HG02678 (cell line): ENCODE results near the gene CDKN2B.
"Not testable (repeated sequence)": the region's sequence is repeated elsewhere in the genome, so short reads cannot be mapped to it uniquely, and the experiment has no call there.

Experiments used
- ATAC-seq: cut with Tn5 transposase; IDR thresholded peaks from one replicate; pipeline ENCODE4 v1.9.1; 2021; ENCODE audit warnings: mild to moderate bottlenecking, moderate library complexity; ENCODE audit not compliant: unreplicated experiment

The CDKN2B gene, protein sequence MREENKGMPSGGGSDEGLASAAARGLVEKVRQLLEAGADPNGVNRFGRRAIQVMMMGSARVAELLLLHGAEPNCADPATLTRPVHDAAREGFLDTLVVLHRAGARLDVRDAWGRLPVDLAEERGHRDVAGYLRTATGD

DNA sequence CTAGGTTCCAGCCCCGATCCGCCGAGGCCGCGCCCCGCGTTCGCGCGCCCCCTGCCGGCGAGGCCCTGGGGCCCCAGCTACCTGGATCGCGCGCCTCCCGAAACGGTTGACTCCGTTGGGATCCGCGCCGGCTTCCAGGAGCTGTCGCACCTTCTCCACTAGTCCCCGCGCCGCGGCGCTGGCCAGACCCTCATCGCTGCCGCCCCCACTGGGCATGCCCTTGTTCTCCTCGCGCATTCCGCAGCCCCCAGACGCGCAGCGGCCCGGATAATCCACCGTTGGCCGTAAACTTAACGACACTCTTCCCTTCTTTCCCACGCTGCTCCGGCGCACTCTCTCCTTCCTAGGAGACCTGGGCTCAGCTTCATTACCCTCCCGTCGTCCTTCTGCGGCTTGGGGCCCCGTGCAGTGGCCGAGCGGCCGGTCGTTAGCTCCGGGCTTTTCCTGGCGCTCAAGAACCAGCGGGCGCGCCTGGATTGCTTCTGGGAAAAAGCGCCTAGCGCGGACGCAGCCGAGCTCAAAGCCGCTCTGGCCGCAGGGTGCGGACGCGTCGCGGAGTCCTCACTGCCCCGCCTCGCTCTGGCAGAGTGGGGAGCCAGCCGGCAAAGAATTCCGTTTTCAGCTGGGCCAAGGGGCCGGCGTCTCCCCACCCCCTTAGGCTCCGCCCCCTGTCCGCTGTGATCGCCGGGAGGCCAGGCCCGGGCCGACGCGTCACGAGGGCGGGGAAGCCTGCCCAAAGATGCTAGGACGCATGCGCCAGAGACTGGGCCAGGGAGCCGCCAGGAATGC is at the start of gene CDKN2B:
Gene CDKN2B, minus strand, starts transcription at position 589 of the 789 bp plus-strand sequence. Its CDS starts 352 bp downstream, at position 237.
- peak; percentile 93 for ATAC-seq

DNA sequence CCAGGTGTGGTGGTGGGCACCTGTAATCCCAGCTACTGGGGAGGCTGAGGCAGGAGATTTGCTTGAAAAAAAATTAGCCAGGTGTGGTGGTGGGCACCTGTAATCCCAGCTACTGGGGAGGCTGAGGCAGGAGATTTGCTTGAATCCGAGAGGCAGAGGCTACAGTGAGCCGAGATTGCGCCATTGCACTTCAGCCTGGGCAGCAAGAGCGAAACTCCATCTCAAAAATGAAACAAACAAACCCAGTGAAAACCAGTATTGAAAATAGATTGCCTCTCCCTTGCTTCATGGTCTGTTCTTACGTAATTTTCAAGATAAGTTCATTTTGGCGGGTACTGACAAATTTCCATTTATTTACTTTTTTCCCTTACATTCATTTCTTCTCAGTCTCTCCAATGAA is 48.9 kb upstream of the CDKN2B start:
- not testable (repeated sequence) for ATAC-seq

DNA sequence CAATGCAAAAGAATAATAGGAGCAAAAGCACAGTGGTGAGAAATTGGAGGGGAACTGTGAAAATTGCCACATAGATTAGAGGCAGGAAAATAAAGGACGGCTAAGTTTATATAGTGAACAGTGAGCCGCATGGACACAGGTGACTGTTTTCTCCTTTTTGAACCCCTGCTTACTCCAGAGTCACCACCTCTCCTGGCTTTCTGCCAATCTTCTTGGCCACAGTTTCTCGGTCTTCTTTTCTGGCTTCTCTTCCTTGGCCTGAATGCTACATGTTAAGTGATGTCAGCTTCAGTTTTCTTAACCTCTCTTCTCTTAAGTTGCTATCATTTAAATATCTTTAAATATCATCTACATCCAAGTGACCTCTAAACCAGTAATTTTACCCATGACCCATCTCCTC is 47.3 kb upstream of the CDKN2B start:
- ATAC-seq = no peak

DNA sequence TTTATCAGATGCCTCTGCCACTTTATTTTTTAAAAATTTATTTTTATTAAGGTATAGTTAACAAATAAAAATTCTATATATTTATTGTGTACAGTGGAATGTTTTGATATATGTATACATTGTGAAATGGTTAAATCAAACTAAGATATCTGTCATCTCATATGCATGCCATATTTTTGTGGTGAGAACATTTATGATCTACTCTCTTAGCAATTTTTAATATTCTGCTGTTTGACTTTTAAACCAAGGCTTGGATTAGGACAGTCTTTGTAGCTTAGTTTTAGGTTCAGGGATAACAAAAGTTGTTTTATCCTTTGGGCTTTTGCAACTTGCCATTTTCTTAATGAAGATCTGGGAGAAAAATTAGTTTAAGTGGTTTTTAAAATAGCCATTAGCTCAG is 46.0 kb upstream of the CDKN2B start:
- ATAC-seq = no peak

DNA sequence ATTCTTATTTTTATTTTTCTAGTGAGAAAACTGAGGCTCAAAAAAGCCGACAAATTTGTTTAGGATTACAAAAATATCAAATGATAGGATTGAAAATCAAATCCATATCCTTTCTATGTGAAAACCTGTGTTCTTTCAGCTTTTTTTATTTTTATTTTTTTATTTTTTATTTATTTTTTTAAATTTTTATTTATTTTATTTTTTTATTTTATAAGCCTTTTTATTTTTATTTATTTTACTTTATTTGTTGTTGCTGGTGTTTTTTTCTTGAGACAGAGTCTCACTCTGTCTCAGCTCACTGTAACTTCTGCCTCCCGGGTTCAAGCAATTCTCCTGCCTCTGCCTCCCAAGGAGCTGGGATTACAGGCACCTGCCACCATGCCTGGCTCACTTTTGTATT is 45.4 kb upstream of the CDKN2B start:
- ATAC-seq = no peak

DNA sequence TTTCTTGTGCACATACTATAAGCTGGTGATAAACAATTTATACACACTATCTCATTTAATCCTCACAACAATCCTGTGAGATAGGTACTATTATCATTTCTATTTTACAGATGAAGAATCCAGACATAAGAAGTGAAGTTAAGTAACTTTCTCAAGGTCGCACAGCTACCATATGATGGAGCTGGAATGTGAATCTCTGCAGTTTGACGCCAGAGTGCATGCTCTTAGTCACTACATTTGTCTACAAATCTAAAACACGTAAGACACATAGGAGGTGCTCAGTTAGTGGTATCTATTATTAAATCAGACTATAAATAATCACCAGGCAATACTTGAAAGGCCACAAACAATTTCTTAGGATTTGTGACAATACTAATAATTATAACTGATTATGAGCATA is 45.0 kb upstream of the CDKN2B start:
- ATAC-seq = no peak

DNA sequence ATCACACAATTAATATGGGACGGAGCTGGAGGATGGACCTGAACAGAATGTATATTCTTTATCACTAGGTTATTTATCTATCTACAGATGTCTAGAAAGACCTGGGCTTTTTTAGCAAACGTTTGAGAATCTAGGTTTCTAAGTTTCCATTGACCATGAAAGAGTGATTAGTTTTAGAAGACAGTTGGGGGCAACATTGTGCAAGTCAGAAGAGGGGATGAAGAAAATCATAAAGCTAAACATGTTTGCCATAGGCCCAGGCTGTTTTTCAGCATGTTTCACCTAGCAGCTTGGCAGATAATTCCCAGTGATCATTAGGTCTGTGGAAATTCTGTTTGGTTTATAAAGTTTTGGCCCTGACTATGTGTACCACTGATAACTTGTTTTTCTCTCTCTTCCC is 44.1 kb upstream of the CDKN2B start:
- ATAC-seq = no peak

DNA sequence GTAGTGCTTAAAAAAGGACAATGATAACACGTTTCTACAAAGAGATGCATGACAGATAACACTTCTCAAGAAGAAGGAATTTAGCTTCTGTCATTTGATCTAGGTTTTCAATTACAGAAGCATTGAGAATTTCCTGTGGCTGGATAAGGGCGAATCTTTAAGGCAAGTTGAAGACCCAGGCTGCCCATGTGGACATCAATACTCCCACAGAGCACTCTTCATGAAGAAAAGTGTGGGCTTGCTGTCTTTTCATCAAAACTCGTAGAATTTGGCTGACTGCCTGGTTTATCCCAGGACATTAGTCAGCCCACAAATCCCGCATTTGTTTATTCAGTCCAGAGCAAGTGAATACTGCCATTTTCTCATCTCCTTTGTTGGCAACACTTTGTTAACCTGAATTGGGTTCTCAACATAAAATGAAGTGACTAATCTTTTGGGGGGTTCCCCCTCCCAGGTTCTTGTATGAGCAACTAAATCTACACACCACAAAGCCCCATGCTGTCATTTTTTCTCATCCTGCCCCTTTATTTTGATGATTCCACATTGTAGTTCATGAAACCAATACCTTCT is 43.4 kb upstream of the CDKN2B start:
- no peak for ATAC-seq

DNA sequence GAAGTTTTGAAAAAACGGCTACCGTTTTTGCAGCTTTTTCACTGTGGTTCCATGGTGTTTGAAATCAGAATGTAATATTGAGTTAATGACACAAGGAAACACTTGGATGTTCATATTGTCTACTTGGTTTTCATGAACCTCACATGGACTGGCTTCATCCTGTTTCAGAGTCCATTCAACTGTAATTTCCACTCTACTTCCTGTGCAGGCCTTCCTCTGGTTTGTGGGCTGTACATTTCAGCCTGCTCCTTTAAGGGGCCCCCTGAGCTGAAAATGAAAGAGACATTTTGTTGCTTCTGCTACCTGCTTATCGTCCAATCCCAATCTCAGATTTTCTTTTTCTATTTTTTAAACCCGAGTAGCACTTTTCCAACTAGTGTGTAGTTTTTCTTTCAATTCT is 41.8 kb upstream of the CDKN2B start:
- peak; percentile 88 for ATAC-seq

DNA sequence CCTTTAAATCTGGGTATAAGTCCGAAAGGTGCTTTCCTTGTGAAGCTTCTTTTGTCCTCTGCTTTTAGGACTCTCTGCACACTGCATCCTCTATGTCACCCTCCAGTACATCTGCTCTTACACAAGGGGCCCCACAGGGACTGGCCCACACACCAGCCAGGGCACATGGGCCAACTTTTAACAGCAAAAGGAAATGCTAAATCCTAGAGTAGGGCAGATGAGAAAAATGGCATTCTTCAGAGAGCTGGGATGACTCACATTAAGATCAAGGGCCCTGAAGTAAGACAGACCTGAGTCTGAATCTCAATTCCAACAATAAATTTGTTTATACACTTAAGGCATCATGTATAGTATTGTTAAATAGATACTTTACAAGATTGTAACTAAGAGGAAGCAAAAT is 40.3 kb upstream of the CDKN2B start:
- no peak for ATAC-seq

DNA sequence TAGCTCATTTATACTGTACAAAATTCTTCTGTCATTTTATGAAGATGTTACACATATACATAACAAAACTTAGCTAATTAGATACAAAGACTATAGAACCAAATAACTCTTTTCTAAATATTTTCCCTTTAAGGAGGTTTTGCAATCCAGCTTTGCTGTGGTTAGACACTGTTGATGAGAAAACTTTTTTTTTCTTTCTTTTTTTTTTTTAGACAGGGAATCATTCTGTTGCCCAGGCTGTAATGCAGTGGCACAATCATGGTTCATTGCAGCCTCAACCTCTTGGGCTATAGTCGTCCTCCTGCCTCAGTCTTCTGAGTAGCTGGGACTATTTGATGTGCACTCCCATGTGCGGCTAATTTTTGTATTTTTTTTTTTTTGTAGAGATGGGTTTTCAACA is 38.5 kb upstream of the CDKN2B start:
- ATAC-seq = no peak

DNA sequence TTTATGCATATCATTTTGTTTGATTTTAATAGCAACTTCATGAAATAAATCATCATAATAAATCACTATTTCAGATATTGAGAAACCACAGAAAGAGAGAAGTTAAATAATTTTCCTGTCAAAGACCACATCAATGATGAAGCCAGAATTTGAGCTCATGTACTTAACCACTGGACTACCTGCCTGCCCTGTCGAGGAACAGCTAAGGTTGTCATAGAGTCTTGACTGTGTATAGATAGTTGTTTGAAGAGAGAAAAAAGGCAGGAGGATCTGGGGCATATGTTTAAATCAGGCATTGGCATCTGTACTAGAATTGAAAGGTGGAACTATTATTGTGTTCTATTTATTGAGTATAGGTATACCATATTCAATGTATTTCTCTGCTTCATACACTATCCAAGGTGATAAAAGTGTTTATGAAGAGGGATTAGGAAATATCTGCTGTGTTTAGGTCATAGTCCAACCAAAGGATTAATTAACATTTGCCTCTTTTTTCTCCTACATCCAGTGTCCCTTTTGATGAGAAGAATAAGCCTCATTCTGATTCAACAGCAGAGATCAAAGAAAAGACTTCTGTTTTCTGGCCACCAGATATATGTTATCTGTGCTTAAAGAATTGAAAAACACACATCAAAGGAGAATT is 37.3 kb upstream of the CDKN2B start:
- no peak for ATAC-seq

DNA sequence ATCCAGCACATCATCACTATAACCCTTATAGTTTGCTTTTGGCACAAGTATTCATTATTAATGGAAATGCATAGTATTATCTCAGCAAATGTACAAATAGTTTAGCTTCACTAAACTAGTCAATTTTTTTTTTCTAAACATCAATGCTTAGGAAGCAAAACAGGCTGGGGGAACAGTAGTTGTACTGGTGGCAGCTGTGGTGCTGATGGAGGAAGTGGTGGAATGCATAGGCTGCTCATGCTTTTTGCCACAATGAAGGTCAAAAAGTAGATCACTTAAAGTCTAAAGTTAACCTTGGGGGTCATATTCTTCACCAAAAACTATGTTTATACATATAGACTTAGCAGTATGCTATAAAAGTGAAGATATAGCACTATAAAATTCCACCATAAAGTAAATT is 36.3 kb upstream of the CDKN2B start:
- ATAC-seq = no peak

DNA sequence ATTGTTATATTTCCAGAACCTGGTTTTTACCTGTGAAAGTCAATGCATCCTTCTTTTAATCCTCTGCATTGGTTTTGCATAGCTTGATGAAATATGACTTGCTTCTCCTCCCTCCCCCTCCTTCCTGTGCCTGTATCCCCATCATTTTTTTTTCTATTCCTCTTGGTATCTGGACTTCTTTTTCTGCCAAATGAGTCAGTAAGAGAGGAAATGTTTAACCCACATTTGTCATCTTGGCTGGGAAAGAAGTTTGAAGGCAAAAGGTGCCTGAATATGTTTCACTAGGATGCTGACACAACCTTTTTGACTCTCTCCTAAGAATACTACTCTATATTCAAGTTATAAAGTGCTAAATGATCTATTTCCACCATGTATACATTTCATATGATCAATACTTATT is 35.5 kb upstream of the CDKN2B start:
- ATAC-seq = no peak

DNA sequence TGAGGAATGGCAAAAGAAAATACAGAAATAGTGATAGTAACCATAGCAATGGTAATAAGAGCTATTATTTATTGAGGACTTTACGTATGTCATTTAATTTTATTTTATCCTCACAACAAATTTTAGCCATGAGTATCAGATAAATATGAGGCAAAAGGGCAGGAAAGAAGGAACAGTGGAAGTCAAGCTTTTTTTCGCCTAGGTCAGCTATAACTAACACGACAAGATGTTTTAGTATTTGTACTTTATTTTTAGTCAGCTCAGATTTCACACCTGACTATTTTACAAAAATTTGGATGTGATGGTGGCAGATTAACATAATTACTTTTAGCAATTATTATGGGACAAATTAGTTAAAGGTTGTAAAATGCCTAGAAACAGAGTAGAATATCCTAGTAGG is 34.8 kb upstream of the CDKN2B start:
- no peak for ATAC-seq

DNA sequence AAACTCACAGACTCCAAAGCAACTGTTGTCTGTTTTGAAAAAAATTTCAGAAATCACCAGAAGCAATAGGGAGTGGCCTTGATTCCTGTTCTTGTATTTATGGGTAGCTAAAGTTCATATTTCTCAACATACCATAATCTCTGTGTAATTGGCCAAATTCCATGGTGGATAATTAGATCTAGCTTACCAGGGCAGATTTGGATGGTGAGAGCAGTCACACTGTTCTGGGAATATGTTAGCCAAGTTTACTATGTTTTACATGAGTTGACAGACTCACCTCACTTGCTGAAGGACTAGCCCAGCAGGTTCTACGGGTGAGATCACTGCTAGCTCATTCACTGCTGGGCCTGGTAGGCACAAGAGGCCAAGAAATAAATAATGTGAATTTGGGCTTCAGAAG is 32.7 kb upstream of the CDKN2B start:
- ATAC-seq = no peak

DNA sequence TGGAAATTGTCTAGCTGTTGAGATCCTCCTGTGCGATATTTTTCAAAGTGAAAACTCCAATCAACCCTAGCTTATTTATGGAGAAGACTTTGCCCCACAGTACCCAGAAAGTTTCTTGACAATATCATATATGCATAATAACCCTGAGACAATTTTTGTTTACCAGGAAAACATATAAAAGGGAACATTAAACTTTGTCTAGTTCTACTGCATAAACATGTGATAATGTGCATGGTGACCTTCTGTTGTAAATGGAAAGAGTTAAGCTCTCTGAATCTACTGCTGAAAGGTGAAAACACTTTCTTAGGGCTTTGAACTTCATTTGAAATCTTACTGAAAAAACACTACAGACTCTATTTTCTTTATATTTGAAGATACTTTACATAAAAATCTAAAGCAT is 32.2 kb upstream of the CDKN2B start:
- ATAC-seq = no peak

DNA sequence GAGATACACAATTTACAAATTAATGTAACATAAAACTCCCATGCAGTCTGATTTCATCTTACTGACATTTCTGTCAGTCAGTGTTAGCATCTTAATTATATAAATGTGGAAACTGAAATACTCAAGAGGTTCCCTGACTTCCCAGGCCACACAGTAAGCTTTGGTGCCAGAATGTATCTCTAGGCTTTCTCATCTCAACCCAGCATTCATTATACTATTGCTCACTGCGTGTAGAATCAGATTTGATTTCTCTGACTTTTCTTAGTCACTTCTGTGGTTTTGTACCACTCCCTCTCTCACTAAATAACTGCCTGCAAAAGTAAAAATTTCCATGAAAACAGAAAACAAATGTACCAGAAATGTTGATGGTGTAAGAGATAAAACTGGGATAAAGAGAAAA is 31.7 kb upstream of the CDKN2B start:
- no peak for ATAC-seq

DNA sequence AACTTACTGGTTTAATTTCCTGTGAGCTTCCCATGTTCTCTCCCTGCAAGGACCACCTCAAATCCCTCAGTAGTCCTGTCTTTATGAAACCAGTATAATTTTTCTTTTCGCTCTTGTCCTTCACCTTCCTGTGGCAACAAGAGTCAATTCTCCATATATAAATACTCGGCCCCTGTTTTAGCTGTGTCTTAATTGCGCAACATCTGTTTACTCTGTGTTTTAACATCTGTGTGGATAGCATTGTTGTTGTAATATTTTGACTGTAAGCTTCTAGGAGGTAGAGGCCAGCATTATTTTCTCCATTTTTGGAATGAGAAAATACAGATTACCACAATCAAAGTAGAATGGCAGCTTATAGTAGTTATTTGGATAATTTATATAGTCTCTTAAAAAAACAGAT is 30.2 kb upstream of the CDKN2B start:
- no peak for ATAC-seq

DNA sequence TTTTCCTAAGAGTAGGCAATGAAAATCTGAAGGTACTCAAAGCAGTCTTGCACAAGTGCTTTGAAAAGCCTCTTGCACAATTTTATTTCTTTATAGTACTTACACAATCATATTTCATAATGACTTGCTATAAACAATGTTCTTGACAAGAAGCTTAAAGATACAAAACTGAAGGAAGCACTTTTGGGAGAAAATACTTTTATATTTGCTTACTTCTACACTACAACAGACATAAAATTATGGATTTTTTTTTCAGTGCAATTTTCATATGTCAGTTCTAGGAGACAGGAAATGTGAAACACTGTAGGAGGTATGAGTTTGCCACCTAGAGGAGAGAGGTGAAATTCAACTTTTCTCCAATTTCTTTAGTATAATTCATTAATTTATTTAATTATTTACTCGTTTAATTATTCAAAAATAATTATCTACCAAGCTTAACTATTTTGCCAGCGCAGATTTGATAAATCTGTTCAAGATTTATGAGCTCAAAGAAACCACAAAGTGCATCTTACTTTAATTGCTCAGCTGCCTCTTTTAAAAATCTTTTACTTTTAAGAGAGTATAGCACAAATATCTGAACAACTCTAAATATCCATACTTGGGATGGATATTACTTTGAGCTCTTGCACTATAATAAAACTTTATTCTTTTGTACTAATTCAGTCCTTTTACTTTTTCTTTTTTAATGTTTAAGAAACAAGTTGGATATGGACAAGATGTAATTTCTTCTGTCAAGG is 29.0 kb upstream of the CDKN2B start:
- ATAC-seq = peak; percentile 49

DNA sequence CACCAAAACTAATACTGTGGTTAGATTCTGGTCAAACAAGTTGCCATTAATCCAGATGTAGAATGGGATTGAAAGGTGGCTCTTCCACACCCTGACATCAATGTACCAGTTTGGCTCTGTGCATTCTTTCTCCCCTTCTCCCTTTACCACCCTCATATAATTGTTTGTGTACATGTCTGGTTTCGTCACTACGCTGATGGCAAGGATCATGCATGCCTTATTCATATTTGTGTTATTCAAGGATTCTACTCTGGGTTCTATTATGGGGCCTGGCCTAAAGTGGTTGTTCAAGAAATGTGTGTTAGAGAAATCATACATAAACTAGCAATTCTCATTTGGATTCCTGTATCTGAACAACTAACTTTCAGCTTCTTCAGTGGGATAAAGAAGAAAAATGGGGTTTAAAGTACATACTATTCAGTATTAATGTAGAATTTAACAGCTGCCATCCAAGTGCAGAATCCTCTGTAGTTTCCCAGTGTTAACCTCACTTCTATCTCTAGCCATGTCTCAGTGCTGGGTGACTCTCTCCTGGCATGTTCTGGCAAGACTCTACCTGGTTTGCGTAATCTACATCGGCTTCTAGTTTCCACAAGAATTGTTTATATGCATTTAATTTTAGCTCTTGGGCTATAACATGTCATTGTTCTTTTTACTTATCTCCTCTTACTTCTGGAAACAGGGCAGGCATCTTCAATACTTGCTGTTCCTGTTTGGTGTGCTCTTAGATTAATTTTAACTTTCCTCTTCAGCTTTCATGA is 27.9 kb upstream of the CDKN2B start:
- ATAC-seq = no peak
